NCI-H2196 (cell line): ENCODE data around the gene CORO2B.

Experiments
- DNase-seq: peaks from one replicate; lab custom pipeline; 2025; ENCODE audit not compliant: unreplicated experiment; lab: John Stamatoyannopoulos, UW

Gene CORO2B

DNA sequence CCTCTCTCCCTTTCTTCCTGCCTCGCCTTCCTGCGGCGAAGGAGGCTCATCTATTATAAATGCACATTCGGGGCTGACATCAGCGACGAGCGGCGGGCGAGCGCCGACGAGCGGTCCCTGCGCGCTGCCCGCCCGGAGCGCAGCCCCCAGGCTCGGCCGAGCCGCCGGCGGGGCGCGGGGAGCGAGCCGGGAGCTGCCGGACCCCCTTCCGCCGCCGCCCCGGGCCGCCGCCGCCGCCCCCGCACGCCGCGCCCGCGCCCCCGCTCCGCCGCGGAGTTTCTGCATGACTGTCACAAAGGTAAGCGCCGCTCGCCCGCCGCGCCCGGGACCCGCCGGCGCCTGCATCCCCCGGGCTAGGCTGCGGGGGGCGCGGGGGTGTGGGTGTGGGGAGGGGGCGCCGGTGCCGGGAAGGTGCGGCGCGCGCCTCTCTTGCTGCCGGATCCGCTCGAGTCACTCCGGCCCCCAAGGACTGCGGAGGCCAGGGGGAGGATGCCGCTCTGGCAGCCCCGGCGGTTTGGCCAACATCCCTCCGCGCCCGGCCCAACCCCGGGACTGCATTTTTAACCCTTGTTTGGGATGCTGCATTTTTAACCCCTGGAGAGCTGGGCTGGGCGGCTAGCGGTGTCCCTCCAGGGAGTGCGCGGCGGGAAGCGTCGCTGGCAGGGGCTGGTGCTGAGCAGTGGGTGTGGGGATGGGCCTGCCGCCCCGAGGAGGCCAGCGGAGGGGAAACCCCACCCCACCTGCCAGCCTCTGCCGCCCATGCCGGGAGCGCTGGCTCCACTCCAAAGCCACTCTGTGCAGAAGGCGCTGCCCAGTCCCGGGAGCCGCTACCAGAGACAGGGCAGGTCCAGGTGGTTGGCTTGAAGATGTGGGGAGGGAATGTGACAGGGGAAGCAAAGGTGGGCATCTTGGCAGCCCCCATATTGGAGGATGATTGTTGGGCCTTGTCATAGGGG, at the start of gene CORO2B:
TSS of gene CORO2B (plus strand) at position 14 of the 956 bp plus-strand sequence. CDS start at position 284, 270 bp downstream.
- DNase-seq, result peak; percentile 30

DNA sequence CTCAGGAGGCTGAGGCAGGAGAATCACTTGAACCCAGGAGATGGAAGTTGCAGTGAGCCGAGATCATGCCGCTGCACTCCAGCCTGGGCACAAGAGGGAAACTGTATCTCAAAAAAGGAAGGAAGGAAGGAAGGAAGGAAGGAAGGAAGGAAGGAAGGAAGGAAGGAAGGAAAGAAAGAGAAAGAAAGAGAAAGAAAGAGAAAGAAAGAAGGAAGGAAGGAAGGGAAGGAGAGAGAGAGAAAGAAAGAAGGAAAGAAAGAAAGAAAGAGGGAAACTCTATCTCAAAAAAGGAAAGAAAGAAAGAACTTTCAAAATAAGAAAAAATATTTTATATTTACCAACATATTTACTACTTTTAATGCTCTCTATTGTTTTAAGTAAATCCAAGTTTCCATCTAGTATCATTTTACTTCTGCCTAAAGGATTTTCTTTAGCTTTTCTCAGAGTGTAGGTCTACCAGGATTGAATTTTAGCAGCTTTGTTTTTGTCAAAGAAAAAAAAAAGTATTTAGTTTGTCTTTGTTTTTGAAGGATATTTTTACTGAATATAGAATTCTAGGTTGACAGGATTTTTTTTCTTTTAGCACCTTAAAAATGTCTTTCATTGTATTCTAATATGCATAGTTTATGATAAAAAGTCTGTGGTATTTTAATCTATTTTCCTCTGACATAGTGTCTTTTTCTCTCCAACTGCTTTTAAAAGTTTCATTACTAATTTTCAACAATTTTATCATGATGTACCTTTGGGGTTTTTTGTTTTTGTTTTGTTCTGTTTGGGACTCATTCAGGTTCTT, 47.2 kb upstream of the CORO2B start:
- no peak for DNase-seq

DNA sequence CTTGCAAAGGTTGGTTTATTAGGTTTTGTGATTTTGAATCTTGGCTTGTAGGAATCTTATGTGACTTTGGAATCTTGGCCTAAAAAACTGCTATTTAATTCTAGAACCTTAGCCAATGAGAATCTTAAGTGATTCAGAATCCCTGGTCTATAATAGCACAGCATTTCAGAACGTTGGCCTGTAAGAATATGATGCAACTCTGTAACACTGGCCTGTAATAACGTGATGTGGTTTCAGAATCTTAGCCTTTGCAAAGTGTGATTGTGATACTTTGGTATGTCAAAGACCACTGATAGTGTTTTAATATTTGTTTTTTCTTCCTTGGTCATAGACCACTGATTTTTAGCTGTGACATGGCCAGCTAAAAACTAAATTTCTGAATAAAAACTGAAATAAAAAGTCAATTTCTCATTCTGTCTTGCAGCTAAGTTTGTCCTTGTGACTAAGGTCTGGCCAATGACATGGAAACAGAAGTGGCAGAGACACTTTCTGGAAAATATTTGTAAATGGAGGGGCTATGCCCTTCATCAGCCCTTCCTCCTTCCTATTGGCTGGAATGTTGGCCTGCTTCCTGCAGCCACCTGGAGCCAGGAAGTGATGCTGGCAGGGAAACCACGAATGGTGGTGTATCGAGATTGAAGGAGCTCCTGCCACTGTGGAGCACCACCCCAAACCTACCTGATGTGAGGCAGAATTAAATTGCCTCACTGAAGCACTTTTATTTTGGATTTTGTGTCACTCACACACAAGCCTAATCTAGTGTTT, 42.3 kb upstream of the CORO2B start:
- DNase-seq, result no peak

- DNase-seq, result no peak
These were observed 41.7 kb upstream of the CORO2B start for GRCh38 chr15:68537097-68537496.

DNA sequence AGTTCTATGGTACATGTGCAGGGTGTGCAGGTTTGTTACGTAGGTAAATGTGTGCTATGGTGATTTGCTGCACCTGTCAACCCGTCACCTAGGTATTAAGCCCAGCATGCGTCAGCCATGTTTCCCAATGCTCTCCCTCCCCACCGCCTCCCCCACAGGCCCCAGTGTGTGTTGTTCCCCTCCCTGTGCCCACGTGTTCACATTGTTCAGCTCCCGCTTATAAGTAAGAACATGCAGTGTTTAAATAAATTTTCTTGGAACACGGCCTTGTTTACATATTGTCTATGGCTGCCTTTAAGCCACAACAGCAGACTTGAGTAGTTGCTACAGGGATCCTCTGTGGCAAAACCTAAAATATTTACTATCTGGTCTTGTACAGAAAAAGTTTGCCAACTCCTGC, 41.3 kb upstream of the CORO2B start:
- no peak for DNase-seq

DNA sequence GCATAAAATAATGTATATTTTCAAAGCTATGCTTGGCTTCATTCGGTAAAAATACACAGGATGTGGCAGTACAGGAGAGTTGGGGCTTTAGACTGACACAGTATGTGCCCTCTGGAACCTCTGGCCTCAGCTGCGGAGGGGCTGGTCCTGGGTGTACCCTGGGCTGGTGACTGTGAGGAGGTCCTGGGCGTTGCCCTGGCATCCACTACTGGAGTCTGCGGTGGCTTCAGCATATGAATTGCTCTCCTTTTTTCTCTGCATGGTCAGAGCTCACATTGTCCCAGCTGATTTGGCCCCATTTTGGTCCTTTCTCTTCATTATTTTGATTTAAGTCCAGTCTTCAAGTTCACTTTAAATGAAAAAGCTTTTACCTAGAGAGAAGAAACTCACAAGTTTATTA, 40.5 kb upstream of the CORO2B start:
- DNase-seq, result no peak

GRCh38 chr15:68541743-68542142, 37.0 kb upstream of the CORO2B start:
- no peak for DNase-seq

- no peak for DNase-seq
These were observed 36.4 kb upstream of the CORO2B start for GRCh38 chr15:68542348-68542747.

DNA sequence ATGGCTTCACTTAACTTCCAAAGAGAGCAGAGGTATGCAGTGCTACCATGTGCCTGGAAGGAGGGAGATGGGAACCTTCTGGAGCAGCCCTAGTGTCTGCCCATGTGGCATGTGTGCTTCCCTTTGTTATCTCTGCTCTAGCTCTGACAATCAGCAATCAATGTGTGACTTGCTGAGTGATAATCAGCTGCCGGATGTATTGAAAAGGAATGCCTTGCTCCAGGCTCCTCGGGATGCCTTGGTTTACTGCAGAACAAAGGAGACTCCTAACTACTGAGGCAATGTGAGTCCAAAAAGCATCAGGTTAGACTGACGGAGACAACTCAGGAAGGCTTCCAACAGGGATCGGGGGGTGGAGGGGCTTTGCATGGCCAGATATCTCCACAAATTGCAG, 36.0 kb upstream of the CORO2B start:
- no peak for DNase-seq

DNA sequence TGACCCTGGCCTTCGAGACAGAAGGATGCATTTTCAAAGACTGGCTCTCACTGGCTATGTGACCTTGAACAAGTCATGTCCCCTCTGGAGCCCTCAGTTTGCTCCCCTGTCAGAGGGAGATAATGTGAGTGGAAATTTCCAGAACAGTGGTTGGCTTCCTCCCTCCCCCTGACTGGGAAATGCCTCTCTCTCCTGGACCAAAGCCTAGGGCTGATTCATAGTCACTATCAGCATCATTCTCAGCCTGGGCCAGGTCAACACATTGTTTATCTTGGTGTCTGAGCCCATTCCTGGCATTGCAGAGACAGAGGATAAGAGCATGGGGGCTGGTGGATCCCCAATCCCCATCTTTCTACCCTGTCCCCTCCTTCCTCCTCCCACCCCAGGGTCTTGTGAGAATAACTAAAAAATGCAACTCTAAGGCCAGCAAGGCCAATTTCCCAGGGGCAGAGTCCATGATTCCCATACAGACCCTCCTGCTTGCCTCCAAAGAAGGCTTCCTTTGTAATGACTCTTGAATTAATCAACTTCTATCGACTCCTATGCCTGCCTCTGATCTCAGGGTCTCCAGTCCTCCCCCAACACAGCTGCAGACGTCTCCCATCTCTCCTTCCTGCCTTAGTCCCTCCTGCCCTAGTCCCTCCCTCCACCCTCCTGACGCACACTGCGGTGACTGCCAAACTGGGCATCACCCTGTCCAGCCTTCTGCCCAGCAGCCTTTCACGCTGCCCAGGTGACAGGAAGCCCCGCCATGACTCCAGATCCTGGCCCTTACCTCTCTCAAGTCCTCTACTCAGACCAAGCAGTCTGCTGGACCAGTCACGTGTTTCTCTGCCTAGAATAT, 35.4 kb upstream of the CORO2B start:
- DNase-seq, result no peak

DNA sequence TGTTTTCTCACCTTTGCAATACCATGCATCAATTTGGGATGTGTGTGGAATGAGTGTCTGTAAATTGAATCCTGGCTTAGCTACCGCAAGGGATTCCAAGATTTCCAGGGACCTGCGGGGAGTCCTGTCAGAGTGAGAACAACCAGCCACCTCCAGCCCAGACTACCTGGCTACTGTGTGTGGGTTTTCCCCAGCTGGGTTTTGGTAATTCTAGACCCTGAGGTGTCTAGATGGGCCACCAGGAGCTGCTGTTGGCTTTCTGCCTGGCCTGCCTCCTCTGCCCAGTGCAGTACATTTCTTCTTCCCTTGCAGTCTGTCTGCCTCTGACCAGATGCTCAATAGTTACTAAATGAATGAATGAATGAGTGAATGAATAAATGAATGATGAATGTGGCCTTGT, 32.5 kb upstream of the CORO2B start:
- no peak for DNase-seq

GRCh38 chr15:68548364-68548763, 30.4 kb upstream of the CORO2B start:
- no peak for DNase-seq

DNA sequence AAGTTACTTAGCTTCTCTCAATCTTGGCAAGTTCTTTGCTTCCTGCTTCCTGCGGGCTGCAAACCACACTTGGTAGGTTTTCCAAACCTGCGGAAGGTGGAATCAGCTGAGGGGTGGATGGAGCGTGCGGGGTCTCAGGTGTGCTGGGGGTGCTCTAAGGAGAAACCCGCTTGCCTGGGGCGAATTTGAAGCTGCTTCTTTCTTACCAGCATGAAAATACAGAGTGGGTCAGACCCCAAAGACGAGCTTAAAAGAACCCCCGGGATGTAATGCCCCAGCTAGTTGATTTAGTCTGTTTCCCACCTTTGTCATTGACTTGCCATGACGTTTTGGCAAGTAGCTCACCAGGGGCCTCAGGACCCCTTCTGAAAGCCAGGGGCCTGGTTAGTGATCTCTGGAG, 28.8 kb upstream of the CORO2B start:
- DNase-seq, result no peak

DNA sequence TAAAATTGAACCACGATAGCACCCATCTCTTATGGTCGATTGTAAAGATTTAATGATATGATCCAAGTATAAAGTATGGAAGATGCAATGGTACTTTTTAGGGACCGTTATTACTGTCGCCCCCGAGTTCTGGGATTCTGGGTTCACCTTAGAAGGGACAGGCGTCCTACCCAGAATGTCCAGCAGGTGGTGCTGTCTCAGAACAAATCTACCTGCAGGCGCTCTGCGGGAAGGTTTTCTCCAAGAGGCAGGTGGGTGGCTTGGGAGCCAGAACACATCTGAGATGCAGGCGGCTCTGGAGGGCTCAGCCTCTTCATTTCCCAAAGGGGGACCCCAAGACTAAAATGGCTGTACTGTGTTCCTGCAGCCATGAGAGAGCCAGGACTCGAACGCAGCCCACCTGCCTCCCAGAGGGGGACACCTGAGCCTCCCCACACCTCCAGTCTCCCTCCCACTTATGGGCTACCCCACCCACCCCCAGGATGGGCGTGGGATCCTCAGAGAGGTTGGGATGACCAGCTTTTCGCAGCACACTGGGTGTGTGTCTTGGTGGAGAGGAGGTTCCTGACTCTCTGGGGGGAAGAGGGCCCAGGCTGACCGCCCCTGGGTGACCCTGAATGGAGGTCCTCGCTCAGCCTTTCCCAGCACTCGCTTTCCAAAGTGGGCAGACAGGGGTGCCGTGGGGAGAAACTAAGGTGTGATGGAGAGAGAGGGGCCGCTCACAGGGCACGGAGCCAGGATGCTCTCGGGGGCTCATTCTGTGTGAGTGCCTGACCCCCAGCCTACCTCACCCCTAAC, 28.1 kb upstream of the CORO2B start:
- DNase-seq, result peak; percentile 63

GRCh38 chr15:68551296-68551635, 27.5 kb upstream of the CORO2B start:
- DNase-seq, result no peak

GRCh38 chr15:68552344-68552743, 26.4 kb upstream of the CORO2B start:
- DNase-seq, result no peak

GRCh38 chr15:68552773-68553172, 26.0 kb upstream of the CORO2B start:
- no peak for DNase-seq

DNA sequence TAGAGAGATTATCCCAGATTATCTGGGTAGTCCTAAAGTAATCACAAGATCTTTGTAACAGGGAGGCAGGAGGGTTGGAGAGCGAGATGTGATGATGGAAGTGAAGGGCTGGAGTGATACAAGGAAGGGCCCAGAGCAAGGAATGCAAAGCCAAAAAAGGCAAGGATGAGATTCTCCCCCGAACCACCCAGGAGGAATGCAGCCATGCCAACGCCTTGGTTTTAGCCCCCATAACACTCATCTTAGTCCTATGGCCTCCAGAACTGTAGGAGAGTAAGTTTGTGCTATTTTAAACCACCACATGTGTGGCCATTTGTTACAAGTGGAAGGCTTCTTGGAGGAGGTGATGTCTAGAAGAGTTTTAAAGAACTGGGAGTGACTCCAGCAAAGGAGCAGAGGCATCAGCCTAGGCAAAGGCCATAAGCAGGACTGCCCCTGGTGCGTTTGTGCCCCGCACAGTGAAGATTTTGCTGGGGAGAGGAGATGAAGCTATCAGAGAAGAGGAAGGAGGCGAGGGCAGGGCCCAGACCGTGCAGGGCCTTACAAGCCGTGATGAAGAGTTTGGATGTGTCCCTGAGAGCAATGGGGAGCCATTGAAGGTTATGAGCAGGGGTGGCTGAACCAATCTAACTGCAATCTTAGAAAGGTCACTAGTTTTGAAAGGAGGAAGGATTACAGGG, 25.3 kb upstream of the CORO2B start:
- no peak for DNase-seq
